HG03095 (cell line): ENCODE results near the gene FREM2.

Source experiments
- ATAC-seq: cut with Tn5 transposase; IDR thresholded peaks from one replicate; pipeline ENCODE4 v1.9.1; 2021; ENCODE audit warnings: moderate library complexity; ENCODE audit not compliant: unreplicated experiment

Gene FREM2, protein sequence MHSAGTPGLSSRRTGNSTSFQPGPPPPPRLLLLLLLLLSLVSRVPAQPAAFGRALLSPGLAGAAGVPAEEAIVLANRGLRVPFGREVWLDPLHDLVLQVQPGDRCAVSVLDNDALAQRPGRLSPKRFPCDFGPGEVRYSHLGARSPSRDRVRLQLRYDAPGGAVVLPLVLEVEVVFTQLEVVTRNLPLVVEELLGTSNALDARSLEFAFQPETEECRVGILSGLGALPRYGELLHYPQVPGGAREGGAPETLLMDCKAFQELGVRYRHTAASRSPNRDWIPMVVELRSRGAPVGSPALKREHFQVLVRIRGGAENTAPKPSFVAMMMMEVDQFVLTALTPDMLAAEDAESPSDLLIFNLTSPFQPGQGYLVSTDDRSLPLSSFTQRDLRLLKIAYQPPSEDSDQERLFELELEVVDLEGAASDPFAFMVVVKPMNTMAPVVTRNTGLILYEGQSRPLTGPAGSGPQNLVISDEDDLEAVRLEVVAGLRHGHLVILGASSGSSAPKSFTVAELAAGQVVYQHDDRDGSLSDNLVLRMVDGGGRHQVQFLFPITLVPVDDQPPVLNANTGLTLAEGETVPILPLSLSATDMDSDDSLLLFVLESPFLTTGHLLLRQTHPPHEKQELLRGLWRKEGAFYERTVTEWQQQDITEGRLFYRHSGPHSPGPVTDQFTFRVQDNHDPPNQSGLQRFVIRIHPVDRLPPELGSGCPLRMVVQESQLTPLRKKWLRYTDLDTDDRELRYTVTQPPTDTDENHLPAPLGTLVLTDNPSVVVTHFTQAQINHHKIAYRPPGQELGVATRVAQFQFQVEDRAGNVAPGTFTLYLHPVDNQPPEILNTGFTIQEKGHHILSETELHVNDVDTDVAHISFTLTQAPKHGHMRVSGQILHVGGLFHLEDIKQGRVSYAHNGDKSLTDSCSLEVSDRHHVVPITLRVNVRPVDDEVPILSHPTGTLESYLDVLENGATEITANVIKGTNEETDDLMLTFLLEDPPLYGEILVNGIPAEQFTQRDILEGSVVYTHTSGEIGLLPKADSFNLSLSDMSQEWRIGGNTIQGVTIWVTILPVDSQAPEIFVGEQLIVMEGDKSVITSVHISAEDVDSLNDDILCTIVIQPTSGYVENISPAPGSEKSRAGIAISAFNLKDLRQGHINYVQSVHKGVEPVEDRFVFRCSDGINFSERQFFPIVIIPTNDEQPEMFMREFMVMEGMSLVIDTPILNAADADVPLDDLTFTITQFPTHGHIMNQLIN (N-terminal part only)

DNA sequence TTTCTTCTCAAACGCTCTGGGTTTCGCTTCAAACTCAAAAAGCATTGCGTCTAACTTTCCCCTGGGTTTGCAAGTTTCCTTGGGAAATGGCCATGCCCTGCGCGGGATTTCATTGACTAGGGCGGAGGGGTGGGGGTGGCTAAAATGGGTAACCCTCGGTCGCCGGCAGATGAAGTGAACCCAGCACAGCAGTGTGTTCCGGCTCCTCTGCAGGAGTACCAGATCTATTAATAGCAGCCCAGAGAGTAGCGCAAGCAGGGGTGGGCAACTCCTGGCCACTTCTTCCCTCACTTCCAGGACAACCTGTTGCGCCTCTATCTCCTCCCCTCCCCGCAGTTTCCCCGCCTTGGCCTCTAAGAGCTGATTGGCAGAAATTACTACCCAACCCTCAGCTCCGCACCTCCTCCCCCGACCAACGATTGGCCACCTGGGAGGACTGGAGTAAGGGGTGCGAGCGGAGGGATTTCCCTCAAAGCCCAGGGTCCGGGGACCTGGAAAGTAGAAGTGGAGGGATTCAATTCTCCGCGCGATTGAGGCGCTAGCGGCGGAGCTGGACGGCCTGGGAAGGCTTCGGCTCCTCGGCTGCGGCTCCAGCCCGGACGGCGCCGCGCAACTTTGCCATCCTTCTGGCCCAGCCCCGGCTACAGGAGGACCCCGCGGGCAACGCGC is at the start of gene FREM2:
TSS of gene FREM2 (plus strand) at position 501 of the 669 bp plus-strand sequence. CDS start 268 bp downstream, outside the sequence.
- no peak for ATAC-seq

DNA sequence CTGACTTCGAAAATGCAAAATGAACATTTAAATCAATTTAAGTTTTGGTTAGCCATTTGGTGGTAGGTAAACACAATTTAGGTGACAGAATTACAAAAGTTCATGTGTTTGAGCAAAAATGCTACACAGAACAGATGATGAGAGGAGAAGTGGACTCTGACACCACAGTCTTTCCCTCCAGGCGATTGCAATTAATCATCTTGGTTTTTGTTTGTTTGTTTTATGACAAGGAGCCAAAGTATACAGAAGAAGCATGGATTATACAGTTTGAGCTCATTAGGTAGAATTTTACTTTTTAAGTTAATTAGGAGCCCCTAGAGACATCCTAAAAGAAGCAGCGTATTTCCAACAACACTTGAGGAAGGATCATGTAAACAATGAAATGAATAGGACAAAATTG is 49.3 kb upstream of the FREM2 start:
- no peak for ATAC-seq

DNA sequence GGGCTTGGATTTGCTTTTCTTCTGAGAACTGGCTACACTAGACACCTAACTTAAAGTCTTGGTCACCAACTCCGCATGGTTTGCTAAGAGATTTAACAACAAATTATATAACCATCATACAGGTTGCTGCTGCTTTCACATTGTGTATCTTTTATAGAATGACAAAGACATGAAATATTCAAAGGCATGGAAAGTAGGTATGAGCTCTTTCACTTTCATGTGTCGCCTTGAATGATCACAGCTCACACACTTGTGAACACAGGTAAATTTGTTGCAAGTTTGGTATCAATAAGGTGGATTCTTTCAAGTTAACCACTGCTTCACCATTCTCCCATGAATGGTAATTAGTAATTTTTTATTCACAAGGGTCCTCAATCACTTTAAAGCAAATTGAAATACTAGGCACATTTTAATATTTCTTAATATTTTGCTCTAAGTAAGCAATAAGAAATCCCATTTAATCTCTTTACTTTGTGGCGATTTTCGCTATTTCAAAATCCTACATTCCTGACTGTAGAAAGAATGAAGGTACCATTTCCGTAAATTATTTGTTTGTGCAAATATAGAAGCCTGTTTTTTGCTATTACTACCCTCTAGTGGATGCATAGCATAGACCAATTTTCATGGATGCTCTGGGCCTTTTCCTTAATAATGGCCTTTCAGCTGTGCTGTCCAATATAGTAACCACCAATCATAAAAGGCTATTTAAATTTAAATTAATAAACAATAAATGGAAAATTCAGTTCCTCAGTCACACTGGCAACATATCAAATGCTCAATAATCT is 45.5 kb upstream of the FREM2 start:
- no peak for ATAC-seq

DNA sequence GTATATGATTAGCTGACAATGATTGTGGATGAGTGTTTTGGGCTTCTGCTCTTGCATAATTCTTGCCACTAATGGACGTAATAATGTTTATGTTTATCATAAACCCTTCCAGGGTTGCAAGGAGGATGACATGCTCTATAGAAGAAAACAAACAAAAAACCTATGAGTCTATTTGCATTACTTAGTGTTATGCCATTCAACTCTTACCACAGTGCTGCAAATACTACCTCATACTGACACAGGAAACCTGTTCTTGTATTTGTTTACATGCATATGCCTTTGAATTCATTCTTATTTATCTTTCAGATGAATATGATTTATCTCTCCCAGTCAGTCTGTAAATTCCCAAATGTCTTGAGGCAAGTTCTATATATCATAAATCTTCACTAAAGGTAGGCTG is 39.6 kb upstream of the FREM2 start:
- no peak for ATAC-seq

DNA sequence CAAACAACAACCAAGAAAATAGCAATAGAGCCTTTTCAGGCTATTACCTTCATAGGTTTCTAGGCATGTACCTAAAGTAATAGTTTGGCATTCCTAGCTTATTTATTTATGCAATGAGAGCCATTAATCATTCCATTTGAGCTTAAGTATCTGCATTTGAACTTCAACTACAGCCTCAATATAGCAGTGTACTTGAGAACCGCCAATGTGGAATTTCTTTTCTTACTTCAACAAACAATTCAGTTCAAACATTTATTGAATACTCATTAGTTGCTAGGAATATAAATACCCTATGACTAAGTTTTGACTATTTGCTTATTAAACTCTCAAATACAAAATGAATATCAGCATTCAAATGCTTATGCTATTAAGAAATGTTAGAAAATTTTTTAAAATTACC is 38.0 kb upstream of the FREM2 start:
- ATAC-seq = no peak

DNA sequence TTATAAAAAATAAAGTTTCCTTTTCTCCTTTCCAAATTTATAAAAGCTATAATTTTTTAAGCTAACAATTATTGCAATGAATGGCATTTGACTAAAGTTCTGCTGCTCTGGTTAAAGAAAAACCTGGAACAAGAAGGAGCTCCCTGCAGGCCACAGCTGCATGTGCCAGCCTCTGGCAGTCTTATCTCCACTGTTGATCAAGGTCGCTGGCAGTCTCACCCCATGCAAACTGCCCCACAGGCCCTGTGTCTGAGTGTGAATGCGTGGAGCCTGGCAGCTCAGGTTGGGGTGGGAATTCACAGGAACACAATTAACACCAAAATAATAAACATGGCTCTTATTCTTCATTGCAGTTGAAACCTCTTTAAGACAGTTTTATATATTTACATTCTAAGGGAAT is 30.2 kb upstream of the FREM2 start:
- no peak for ATAC-seq

DNA sequence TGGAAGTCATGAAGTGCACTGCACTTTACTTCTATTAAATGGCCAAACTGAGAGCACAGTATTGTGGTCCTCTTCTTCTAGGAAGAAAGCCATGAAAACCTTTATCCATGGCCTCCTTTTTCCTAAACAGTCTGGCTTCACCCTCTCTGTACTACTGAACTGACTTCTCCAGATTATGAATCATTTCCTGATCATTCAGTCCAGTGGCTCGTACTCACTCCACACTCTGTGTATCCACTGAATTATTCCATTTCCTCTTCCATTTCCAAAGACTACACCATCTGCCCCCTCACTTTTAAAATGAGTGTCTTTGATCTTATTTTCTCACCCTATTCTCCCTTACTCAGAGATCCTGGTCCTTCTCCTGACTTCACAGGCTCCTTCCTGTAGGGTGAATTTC is 29.7 kb upstream of the FREM2 start:
- ATAC-seq = no peak

DNA sequence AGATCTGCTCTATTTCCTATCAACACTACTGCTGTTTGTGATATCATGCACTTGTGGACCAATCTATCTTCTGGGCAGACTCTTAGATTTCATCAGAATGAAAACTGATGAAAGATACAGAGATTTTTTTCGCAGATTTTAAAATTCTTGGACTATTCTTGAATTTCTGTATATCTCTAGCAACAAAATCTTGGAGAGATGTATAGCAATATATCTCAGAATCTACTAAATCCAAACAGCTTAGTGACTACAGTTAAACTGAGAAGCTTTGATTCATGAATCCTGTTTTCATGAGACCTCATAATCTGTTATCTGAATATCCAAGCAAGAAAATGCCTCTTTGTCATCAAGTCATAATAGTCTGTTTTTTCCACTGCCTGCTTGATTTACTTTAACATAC is 28.0 kb upstream of the FREM2 start:
- no peak for ATAC-seq

DNA sequence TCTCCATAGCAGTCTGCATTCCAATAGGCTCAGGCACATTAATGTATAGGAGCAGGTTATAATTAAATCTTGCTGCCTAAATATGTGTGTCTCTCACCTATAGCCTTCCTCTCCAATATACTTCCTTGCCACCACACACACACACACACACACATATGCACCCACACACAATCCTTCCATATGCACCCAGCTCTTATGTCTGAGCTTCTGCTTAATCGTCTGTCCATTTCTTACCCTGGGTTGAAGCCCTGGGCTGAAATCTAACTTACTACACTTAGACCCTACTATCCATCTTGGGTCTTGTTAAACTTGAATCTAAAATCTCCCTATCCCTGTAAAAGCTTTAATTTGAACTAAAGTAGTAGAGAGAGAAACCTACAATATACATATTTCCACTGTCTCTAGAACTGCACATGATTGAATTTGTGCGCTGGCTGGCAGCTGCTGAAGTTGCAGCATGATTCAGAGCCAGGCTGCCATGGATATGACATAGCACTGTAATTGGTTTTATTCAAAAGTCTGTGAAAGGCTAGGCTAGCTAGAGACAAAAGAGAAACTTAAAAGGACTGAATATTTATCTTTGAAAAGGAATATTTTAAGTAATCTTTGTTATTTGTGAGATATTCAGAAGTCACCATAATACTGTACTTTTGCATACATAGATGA is 25.7 kb upstream of the FREM2 start:
- no peak for ATAC-seq

DNA sequence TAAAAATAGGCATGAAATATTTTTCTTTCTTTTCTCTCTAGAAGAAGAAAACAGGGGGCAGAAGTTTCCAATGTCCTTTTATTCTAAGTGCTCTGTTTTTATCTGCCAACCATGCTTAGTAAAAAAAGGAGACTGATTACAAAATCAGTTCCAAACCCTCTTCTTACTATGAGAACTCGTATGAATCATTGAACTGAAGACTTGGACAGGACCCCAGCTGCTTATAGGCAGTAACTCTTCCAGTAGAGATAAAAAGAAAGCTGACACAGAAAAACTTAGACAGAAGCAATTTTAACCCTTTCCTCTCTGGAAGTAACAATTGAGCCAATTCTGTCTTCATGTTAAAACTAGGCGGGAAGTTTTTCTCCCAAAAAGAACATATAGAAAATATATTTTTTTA is 24.5 kb upstream of the FREM2 start:
- no peak for ATAC-seq

DNA sequence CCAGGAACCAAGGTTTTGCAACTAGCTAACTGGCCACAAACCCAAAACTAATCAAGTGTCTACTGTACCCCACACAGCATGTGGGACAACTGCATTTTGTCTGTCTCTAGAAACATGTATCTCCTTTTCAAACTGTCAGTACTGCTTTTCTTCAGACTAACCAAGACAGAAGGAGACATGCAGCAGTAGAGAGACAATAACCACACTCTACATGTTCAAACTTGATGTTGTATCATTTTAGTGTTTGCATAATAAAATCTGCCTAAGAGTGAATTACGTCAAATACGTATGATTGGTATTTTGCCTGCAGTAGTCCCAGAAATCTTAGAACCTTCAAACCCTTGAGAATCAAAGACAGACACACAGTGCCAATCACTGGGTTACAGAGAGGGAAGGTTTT is 22.0 kb upstream of the FREM2 start:
- no peak for ATAC-seq

DNA sequence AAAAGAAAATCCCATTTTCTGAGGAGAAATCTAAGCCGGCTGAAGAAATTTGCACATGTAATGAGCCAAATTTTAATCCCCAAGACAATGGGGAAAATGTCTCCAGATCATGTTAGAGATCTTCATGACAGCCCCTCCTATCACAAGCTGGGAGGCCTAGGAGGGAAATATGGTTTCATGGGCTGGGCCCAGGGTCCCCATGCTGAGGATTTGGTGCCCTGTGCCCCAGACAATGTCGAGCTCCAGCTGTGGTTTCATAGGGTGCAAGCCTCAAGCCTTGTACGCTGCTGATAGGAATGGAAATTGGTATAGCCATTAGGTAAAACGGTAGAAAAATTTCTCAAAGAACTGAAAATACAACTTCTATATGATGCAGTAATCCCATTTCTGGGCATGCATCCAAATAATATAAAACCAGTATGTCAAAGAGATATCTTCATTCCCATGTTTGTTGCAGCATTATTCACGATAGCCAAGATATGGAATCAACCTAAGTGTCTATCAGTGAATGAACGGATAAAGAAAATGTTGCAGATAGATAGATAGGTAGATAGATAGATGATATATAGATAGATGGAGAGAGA is 19.3 kb upstream of the FREM2 start:
- no peak for ATAC-seq

DNA sequence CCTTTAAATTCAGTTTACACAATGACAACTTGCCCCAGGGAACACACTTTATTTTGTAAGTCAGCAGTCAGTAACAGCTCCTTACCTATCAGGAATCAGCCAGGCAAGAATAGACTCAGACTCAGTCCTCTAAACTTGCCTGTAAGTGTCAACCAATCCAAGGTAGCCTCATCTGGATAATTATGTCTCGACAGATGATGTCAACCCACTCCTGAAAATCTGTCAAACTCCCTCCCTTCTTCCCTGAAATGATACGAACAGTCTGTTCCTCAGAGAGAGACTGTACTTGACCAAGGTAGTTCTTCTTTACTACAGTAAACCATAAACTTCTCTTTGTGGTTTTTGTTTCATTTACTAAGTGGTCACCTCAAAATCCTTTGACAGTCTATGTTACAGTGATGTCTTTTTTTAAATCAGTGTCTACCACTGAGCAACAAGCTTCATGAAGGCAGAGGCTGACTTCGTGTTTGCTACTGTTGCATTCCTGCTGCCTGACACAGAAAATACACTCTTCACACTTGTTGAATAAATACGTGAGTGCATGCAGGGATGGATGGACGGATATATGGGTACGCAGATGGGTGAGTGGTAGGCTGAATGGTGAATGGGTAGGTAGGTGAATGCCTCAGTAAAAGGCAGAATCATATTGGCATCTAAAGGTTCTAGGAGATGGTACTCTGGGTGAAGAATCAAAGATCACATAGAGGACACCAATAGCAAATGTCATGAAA is 17.5 kb upstream of the FREM2 start:
- no peak for ATAC-seq

DNA sequence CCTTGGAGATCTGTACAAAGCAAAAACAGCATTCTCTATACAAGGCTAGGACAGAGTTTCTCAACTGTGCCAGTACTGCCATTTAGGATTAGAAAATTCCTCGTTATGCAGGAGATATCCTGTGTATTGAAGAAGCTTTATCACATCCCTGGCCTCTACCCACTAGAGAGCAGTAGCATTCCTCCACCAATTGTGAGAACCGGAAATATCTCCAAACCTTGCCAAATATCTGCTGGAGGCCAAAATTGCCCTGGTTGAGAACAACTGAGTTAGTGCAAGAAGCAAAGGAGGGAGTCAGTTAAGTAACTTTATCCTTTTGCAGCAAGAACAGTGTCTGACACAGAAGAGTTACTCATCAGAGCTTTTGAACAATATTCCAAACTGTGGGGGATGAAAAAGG is 16.2 kb upstream of the FREM2 start:
- ATAC-seq = no peak

DNA sequence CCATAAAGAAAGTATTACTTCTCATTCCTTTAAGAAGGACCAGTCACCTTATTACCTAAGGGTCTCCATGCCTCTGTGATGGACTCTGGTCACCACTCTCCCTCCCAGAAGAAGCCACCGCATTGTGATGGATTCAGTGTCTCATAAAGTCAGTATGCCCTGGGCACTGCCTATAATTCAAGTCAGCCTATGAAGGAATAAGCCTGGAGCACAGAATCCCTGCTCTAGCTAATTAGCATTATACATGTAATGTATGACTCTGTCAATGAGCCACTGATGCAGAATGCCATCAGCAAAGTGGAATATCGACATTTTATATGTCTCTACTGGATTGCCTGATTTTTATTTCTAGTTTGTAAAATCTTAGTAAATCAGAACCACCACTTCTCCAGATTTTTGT is 14.9 kb upstream of the FREM2 start:
- ATAC-seq = no peak

DNA sequence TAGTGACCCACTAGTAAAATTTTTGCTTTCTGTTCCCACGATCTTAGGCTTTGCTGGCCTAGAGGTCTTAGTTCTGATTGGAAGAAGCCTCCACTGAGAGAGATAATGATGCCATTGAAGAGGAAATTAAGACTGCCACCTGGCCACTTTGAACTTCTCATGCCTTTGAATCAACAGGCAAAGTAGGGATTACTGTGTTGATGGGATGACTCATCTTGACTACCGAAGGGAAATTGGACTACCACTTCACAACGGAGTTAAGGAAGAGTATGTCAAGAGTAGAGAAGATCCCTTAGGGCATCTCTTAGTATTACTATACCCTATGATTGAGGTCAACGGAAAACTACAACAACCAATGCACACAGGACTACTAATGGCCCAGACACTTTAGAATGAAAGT is 12.7 kb upstream of the FREM2 start:
- no peak for ATAC-seq

DNA sequence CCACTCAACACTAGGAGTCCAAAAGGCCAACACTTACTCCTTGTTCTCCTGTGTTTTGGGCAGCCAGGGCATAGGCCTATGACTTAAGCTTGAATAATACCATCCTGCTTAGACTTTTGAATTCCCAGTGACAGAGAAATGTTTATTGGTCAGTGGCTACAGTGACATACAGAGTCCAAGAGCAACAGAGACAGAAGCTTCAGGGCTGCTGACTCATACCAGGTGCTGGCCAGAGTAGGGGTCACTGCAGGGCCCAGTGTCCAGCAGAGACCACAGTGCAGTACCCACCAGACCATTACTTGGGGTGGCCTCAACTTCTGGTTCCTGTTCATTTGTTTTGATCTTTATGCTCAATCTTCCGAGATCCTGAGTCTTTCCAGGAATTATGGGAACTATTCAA is 6.0 kb upstream of the FREM2 start:
- ATAC-seq = no peak

DNA sequence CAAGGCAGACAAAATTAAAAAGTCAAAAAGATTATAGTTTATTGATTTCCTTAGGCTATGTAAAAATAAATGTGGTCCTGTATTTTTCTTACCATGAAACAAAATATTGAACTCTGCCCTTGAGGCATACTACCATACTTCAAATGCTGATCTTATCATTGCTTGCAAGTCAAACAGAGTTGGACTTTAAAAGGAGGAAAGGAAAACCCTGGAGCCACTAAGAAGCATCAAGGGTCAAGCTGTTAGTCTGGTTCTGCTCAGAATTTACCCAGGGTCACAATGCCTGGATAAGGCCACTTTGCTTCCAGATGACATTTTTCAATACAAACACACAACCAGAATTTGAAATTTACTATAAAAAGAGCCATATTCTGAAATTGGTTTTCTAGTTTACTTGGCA is 2.2 kb upstream of the FREM2 start:
- ATAC-seq = no peak

DNA sequence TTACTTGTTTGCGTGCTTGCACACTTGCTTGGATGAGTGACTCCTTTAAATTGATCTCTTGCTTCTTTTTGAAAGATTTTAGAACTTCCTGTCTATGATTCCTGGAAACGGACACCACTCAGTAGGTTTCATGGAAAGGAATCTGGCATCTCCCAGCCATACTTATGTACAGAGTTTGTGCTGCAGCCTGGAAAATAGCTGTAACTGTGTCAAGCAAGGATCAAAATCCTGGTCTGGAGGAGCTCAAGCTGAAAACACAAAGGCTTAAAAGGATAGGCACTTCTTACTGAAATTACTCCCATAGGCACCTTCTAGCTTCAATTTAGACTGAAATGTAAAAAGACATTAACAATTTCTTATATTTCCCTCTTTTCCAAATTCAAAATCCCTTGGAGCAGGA is 1.4 kb upstream of the FREM2 start:
- ATAC-seq = no peak
